ENCODE data around the gene TRERF1.
A peak's percentile ranks its signal among the peaks of the same experiment; 100 is the strongest.

TRERF1 gene

GRCh38 chr6:42451333-42452170 is at the start of gene TRERF1 (continued):
- peak; percentile 89 for TF ChIP-seq ZBTB17 (tag by site-specific recombination; IDR thresholded peaks at IDR 0.05)
- TF ChIP-seq KLF9 (tag by site-specific recombination; IDR thresholded peaks at IDR 0.05; ENCODE audit: low read depth): peak; percentile 74; the same call in 1 of the 2 replicates
- TF ChIP-seq ZNF221 (tag by site-specific recombination; IDR thresholded peaks at IDR 0.05; ENCODE audit: borderline replicate concordance): no peak
- TF ChIP-seq ZNF837 (tag by site-specific recombination; IDR thresholded peaks at IDR 0.05): no peak
- TF ChIP-seq ZNF785 (tag by site-specific recombination; IDR thresholded peaks at IDR 0.05): no peak
- TF ChIP-seq ZNF175 (tag by site-specific recombination; IDR thresholded peaks at IDR 0.05): no peak
- TF ChIP-seq ZBTB8A (tag by site-specific recombination; IDR thresholded peaks at IDR 0.05): peak; percentile 87
- no peak for TF ChIP-seq ZNF701 (tag by site-specific recombination; IDR thresholded peaks at IDR 0.05)
- TF ChIP-seq ZNF76 (tag by site-specific recombination; IDR thresholded peaks at IDR 0.05; ENCODE audit: borderline replicate concordance, low read depth): peak; percentile 74
- no peak for TF ChIP-seq ZNF416 (tag by site-specific recombination; IDR thresholded peaks at IDR 0.05)
- peak; percentile 71; the same call in 1 of the 2 replicates for TF ChIP-seq ZFP37 (tag by site-specific recombination; IDR thresholded peaks at IDR 0.05)
- peak; percentile 72 for TF ChIP-seq ZEB2 (tag by site-specific recombination; IDR thresholded peaks at IDR 0.05)
- no peak for TF ChIP-seq ZNF404 (tag by site-specific recombination; IDR thresholded peaks at IDR 0.05)
- peak; percentile 91 for TF ChIP-seq ZBTB10 (tag by site-specific recombination; IDR thresholded peaks at IDR 0.05)
- no peak for TF ChIP-seq OVOL3 (tag by site-specific recombination; IDR thresholded peaks at IDR 0.05)
- no peak for TF ChIP-seq ZNF169 (tag by site-specific recombination; IDR thresholded peaks at IDR 0.05)
- TF ChIP-seq TSHZ1 (tag by site-specific recombination; IDR thresholded peaks at IDR 0.05; ENCODE audit: borderline replicate concordance): no peak
- 0 out of 2 replicates have a peak, but pooled peaks have one; percentile 20 for TF ChIP-seq ZSCAN4 (tag by site-specific recombination; IDR thresholded peaks at IDR 0.05)
- TF ChIP-seq KLF17 (tag by site-specific recombination; IDR thresholded peaks at IDR 0.05): peak; percentile 55; the same call in 1 of the 2 replicates
- TF ChIP-seq ZNF518A (tag by site-specific recombination; conservative IDR thresholded peaks at IDR 0.05; ENCODE audit: low read depth): no peak; the same call in 1 of the 2 replicates
- no peak for TF ChIP-seq ZNF560 (tag by site-specific recombination; IDR thresholded peaks at IDR 0.05; ENCODE audit: borderline replicate concordance)
- TF ChIP-seq SCRT1 (tag by site-specific recombination; IDR thresholded peaks at IDR 0.05; ENCODE audit: borderline replicate concordance): no peak
- TF ChIP-seq ZNF174 (tag by site-specific recombination; IDR thresholded peaks at IDR 0.05): no peak
- 0 out of 2 replicates have a peak, but pooled peaks have one; percentile 23 for TF ChIP-seq ZFP69B (tag by site-specific recombination; IDR thresholded peaks at IDR 0.05)
